ENCODE measurements around the gene CTIF.

The CTIF gene

GRCh38 chr18:48533340-48534070, 5.3 kb upstream of the CTIF start:
- no peak for DNase-seq

GRCh38 chr18:48534364-48534763, 4.5 kb upstream of the CTIF start:
- DNase-seq = no peak

GRCh38 chr18:48535956-48536355, 2.9 kb upstream of the CTIF start:
- no peak for DNase-seq

GRCh38 chr18:48536516-48536915, 2.3 kb upstream of the CTIF start:
- no peak for DNase-seq

GRCh38 chr18:48539406-48540250, 797 bp downstream of the CTIF start:
- DNase-seq = peak; percentile 66

- DNase-seq = peak; percentile 82
Observed at GRCh38 chr18:48540251-48541025, 1.6 kb downstream of the CTIF start.

- peak; percentile 77 for DNase-seq
Observed at GRCh38 chr18:48541026-48541746, 2.4 kb downstream of the CTIF start.

GRCh38 chr18:48541747-48542400, 3.0 kb downstream of the CTIF start:
- no peak for DNase-seq

GRCh38 chr18:48542513-48543181, 3.8 kb downstream of the CTIF start:
- DNase-seq = no peak

- peak; percentile 36 for DNase-seq
Observed at GRCh38 chr18:48543228-48543627, 4.4 kb downstream of the CTIF start.

GRCh38 chr18:48544116-48544515, 5.3 kb downstream of the CTIF start:
- DNase-seq = no peak

GRCh38 chr18:48544661-48545415, 6.0 kb downstream of the CTIF start:
- DNase-seq = no peak

GRCh38 chr18:48545757-48546321, 7.0 kb downstream of the CTIF start:
- DNase-seq = peak; percentile 85

- DNase-seq = no peak
Observed at GRCh38 chr18:48546396-48546795, 7.6 kb downstream of the CTIF start.

GRCh38 chr18:48547531-48547981, 8.7 kb downstream of the CTIF start:
- DNase-seq = no peak

GRCh38 chr18:48548011-48548771, 9.4 kb downstream of the CTIF start:
- DNase-seq = peak; percentile 33

GRCh38 chr18:48548921-48549320, 10.1 kb downstream of the CTIF start:
- no peak for DNase-seq

GRCh38 chr18:48550101-48550729, 11.4 kb downstream of the CTIF start:
- no peak for DNase-seq

GRCh38 chr18:48551100-48551499, 12.3 kb downstream of the CTIF start:
- no peak for DNase-seq
